ENCODE measurements around the gene SLC25A3.
"Not testable (repeated sequence)": the region's sequence is repeated elsewhere in the genome, so short reads cannot be mapped to it uniquely, and the experiment has no call there.

The SLC25A3 gene

GRCh38 chr12:98595243-98595988, 1.9 kb downstream of the SLC25A3 start:
- peak; percentile 22 to 50 for DNase-seq

DNA sequence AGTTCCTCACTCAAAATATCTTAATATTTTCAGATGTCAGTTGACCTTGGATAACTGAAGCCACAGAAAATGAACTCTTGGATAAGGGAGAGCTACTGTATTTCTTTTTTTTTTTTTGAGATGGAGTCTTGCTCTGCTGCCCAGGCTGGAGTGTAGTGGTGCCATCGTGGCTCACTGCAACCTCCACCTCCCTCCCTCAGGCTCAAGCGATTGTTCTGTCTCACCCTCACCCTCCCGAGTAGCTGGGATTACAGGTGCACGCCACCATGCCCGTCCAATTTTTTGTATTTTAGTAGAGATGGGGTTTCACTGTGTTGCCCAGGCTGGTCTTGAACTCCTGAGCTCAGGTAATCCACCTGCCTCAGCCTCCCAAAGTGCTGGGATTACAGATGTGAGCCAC, 3.8 kb downstream of the SLC25A3 start:
- DNase-seq: not testable (repeated sequence)

- DNase-seq: no peak
Observed at GRCh38 chr12:98601924-98602323, 8.4 kb downstream of the SLC25A3 start.

- no peak for DNase-seq
Observed at GRCh38 chr12:98606359-98606988, 13.0 kb downstream of the SLC25A3 start.

DNA sequence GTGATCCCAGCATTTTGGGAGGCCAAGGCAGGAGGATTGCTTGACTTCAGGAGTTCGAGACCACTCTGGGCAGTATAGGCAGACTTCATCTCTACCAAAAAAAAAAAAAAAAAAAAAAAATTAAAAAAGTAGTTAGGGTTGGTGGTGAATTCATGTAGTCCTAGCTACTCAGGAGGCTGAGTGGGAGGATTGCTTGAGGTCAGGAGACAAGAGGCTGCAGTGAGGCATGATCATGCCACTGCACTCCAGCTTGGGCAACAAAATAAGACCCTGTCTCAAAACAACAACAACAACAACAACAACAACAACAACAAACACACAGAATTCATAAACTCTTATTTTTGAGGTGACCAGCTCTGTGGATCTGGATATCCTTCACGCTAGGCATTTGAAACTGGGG, 17.1 kb downstream of the SLC25A3 start:
- no peak for DNase-seq

DNA sequence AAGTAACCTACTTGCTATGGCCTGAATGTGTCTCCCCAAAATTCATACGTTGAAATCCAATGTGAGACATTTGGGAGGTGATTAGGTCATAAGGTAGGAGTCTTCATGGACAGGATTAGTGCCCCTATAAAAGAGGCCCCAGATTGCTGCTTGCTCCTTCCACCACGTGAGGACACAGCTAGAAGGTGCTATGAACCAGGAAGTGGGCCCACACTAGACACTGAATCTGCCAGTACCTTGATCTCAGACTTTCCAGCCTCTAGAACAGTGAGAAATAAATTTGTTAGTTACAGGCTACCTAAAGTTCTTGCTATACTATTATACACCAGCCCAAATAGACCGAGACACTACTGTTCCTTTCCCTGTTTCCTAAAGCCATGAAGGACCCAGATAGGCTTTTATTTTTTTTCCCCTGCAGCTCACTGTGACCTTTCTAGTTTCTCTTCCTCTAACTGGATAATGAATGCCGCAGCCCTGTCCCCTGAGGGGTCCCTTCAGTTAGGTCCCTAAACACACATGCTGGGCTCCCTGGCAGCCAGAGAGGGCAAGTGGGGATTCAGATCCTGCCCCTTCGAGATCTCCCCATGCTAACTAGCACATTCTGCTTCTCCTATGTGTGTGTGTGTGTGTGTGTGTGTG, 19.3 kb downstream of the SLC25A3 start:
- DNase-seq: peak in 1 of 2 donors; percentile 22

GRCh38 chr12:98618952-98619351, 25.5 kb downstream of the SLC25A3 start:
- no peak for DNase-seq

- no peak for DNase-seq
Observed at GRCh38 chr12:98635657-98636323, 42.3 kb downstream of the SLC25A3 start.

DNA sequence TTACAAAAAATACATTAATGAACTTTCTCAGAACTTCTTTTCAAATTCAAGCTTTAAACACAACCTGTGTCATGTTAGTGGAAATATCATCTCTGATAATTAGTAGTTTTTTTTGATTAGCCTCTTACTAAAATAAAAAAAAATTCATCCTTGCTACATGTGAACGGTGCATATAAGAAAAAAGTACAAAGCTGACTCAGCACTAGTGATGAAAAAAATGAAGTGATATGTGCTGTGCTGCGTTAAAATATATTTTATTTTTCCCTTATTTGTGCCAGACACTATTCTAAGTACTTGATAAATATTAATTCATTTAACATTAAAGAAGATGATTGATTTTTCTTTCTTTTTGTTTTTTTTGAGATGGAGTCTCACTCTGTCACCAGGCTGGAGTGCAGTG, 43.6 kb downstream of the SLC25A3 start:
- DNase-seq: no peak

DNA sequence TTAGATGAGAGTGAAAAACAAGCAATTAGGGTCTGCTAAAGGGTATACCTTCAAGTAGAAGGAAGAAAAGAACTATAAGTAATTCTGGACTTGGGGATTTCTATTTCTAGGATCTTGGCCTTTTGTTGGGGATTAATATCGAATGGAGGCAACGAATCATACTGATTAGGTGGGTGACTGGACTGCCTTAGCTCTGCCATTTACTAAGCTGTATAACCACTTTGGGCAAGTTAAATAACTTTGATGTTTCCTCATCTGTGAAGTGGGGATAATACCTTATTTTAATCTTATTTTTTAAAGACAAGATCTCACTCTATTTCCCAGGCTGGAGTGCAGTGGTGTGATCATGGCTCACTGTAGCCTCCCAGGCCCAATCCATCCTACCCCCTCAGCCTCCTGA, 44.5 kb downstream of the SLC25A3 start:
- DNase-seq: no peak

GRCh38 chr12:98639491-98639890, 46.0 kb downstream of the SLC25A3 start:
- no peak for DNase-seq

DNA sequence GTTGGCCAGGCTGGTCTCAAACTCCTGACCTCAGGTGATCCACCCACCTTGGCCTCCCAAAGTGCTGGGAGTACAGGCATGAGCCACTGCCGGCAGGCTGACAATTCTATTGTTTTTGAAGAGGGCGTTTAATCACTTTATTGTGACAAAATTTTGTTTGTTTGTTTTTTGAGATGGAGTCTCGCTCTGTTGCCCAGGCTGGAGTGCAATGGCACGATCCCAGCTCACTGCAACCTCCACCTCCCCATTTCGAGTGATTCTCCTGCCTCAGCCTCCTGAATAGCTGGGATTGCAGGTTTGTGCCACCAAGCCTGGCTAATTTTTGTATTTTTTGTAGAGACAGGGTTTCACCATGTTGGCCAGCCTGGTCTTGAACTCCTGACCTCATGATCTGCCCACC, 49.3 kb downstream of the SLC25A3 start:
- not testable (repeated sequence) for DNase-seq

GRCh38 chr12:98644433-98644711, 50.9 kb downstream of the SLC25A3 start:
- peak in 1 of 2 donors; percentile 12 for DNase-seq

GRCh38 chr12:98644712-98645571, 51.5 kb downstream of the SLC25A3 start, which contains the start of the genes APAF1 and IKBIP:
Gene APAF1, plus strand, starts transcription at chr12:98645290. Its CDS starts 3,070 bp downstream, at chr12:98648360.
Gene IKBIP, minus strand, starts transcription at chr12:98644788. Its CDS starts 87 bp downstream, at chr12:98644701.
- DNase-seq: peak; percentile 94 to 96

- DNase-seq: no peak
Observed at GRCh38 chr12:98645572-98646067, 52.1 kb downstream of the SLC25A3 start.

DNA sequence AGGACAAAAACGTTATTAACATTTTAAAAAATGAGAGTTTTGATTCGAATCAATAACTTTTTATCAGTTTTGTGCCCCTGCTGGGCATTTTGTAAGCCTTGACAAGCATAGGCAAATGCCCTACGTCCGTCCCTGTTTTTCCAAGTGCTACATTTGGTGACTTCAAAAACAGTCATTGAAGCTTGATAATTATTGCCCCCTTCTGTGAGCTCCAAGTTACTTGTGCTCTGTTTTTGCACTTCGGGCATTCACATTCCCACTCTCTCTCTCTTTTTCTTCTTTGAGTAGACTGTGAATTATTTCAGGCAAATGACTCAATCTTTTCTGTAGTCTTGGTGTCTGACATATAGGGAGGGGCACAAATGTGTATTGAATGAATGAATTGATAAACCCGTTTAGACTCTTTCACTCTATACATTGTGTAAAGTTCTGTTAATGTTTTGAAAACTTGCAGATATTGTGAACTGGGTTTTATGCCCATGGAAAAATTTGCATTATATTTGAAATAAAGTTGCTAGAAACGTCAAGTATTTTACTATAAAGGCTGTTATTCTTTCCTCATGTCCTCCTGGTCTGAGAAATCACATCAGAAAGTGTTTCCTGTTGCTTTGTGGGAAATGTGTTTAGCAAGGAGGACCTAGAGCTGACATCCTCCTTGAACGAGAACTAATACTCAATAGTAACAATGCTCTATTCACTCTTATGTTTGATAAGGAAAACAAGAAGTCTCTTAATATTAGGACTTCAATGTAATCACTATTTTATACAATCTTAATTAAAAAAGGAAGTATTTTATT, 53.0 kb downstream of the SLC25A3 start:
- DNase-seq: no peak

DNA sequence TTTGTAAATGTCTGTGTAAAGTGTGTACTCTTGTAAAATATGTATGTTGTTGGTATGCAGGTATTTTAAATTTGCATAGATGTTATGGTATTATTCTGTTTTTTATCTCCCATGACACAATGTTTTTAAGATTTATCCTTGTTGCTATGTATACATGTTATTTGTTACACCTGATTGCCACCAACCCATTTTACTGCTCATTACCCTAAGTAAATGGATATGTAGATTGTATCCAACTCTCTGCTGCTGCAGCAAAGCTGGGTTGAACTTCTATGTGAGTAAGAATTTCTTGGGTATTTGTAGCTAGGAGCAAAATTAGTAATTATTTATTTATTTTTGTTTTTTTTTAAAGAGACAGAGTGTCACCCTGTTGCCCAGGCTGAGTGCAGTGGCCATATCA, 57.8 kb downstream of the SLC25A3 start:
- DNase-seq: no peak

- DNase-seq: peak in 1 of 2 donors; percentile 68
Observed at GRCh38 chr12:98653866-98654493, 60.5 kb downstream of the SLC25A3 start.

Measured in CD4-positive, alpha-beta T cell treated with Interleukin-4 for 1 hour (primary cell).